Endodermal cell (in vitro differentiated cells): Measurements from ENCODE around the gene DPYSL3. TPM values are rescaled to one million over a fixed set of nuclear protein-coding genes. Genes with fewer than 3 reads are reported as not detected.

Source experiments
- DNase-seq: peaks from one replicate; pipeline ENCODE4 v3.0.0-alpha.2; 2017
- H3K27ac ChIP-seq: 2 replicates; pipeline ENCODE4 v1.5.1; 2013; ENCODE audit warnings: mild to moderate bottlenecking, low read depth, low read length, moderate library complexity
- H3K27me3 ChIP-seq: 2 replicates; pipeline ENCODE4 v1.6.1; 2013; ENCODE audit warnings: mild to moderate bottlenecking, low read length, moderate library complexity; ENCODE audit not compliant: insufficient read depth, control insufficient read depth, poor library complexity, severe bottlenecking
- H3K36me3 ChIP-seq: 2 replicates; pipeline ENCODE4 v1.7.0; 2013; ENCODE audit warnings: mild to moderate bottlenecking, low read length, moderate library complexity; ENCODE audit not compliant: control insufficient read depth, insufficient read depth
- H3K4me1 ChIP-seq: one replicate; pipeline ENCODE4 v1.7.0; 2013; ENCODE audit warnings: low read length; ENCODE audit not compliant: control insufficient read depth, insufficient read depth
- H3K4me3 ChIP-seq: 2 replicates; pipeline ENCODE4 v1.5.1; 2013; ENCODE audit warnings: mild to moderate bottlenecking, low read length, moderate library complexity
- H3K9ac ChIP-seq: 2 replicates; pipeline ENCODE4 v1.6.1; 2013; ENCODE audit warnings: mild to moderate bottlenecking, low read length, moderate library complexity; ENCODE audit not compliant: poor library complexity, severe bottlenecking; ENCODE audit errors: extremely low read depth
- H3K9me3 ChIP-seq: 2 replicates; pipeline ENCODE4 v1.6.1; 2013; ENCODE audit warnings: mild to moderate bottlenecking, low read length, moderate library complexity; ENCODE audit not compliant: control insufficient read depth
- H3K27ac Mint-ChIP-seq: 2 replicates; pipeline ENCODE4 v1.8.0; 2020; ENCODE audit warnings: mixed read lengths
- H3K27me3 Mint-ChIP-seq: 2 replicates; pipeline ENCODE4 v1.8.0; 2021; ENCODE audit warnings: mild to moderate bottlenecking, mixed read lengths; ENCODE audit not compliant: insufficient read depth
- H3K36me3 Mint-ChIP-seq: 2 replicates; pipeline ENCODE4 v1.8.0; 2020; ENCODE audit warnings: low read depth, mixed read lengths
- H3K4me1 Mint-ChIP-seq: 2 replicates; pipeline ENCODE4 v1.8.0; 2020; ENCODE audit warnings: mixed read lengths
- H3K4me3 Mint-ChIP-seq: 2 replicates; pipeline ENCODE4 v1.8.0; 2020; ENCODE audit warnings: mild to moderate bottlenecking, moderate library complexity, mixed read lengths
- H3K9me3 Mint-ChIP-seq: 2 replicates; pipeline ENCODE4 v1.8.0; 2020; ENCODE audit warnings: mild to moderate bottlenecking, mixed read lengths
- WGBS, 2 experiments: methylation state at CpG; one replicate each; pipeline versions ENCODE4 v1.1.5 to v1.1.7; 2013; ENCODE audit warnings: missing lambda C conversion rate in 2 of 2, mixed read lengths in 1 of 2; ENCODE audit not compliant: insufficient coverage in 1 of 2, insufficient read length in 1 of 2; 5-methylcytosine and 5-hydroxymethylcytosine counted together
- total RNA-seq, 2 donors: library from RNA; stranded (reverse); fragmentation: NEBNext Ultra II Directional in 1 of 2; extraction: Animal tissue kit (Norgen Biotek cat#: 25700) in 1 of 2; gene quantifications; 2 replicates in 1 of 2; 3 replicates in 1 of 2; pipeline ENCODE4 v1.2.1, GENCODE V29; 2021
- TF ChIP-seq, protein P1 (sequence below): fragments of 200-600 bp; sonication (generic); conservative IDR thresholded peaks from 2 replicates; pipeline ENCODE4 v1.5.0; 2021; ENCODE audit warnings: antibody characterized with exemption, mild to moderate bottlenecking

DPYSL3 gene
- total RNA-seq, 2 donors from 2014 or later, result 76.3 to 98.6 TPM

DNA sequence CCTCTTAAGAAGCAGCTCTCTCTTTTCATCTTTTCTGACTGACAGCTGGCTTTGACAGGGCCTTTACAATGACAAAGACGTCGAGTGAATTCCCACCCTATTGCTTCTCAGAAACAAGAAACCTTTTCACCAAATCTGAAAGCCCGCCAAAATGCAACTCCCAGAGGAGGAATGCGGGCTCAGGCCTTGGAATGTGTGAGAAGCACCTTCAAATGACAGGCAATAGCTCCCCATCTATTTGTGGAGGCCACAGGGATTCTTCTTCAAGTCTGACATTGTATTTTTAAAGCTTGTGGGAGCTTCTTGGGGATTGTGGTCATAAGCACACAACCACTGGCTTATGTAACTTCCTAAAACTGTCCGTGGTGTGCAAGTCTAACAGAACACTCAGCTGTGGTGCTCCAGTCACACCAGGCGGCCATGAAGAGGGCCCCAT, 72.7 kb downstream of the DPYSL3 start:
- H3K27me3 ChIP-seq, result no peaks in the 10 kb centered on the region
- H3K4me3 ChIP-seq, result no peak overlapping the region
- H3K4me1 Mint-ChIP-seq, result peaks cover 45% of the 10 kb centered on the region
- H3K36me3 Mint-ChIP-seq, result no peaks in the 10 kb centered on the region
- no peak overlapping the region for H3K27ac Mint-ChIP-seq
- H3K4me3 Mint-ChIP-seq, result no peak overlapping the region
- TF ChIP-seq, protein P1, sequence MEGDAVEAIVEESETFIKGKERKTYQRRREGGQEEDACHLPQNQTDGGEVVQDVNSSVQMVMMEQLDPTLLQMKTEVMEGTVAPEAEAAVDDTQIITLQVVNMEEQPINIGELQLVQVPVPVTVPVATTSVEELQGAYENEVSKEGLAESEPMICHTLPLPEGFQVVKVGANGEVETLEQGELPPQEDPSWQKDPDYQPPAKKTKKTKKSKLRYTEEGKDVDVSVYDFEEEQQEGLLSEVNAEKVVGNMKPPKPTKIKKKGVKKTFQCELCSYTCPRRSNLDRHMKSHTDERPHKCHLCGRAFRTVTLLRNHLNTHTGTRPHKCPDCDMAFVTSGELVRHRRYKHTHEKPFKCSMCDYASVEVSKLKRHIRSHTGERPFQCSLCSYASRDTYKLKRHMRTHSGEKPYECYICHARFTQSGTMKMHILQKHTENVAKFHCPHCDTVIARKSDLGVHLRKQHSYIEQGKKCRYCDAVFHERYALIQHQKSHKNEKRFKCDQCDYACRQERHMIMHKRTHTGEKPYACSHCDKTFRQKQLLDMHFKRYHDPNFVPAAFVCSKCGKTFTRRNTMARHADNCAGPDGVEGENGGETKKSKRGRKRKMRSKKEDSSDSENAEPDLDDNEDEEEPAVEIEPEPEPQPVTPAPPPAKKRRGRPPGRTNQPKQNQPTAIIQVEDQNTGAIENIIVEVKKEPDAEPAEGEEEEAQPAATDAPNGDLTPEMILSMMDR, result no peak
- no peak overlapping the region for H3K9ac ChIP-seq
- no peak for DNase-seq
- no peaks in the 10 kb centered on the region for H3K36me3 ChIP-seq
- H3K27ac ChIP-seq, result peak overlapping the region; percentile 2
- no peaks in the 10 kb centered on the region for H3K9me3 ChIP-seq
- no peaks in the 10 kb centered on the region for H3K27me3 Mint-ChIP-seq
- H3K9me3 Mint-ChIP-seq, result no peaks in the 10 kb centered on the region
- 61 to 77% methylated on average over 4 to 6 of the region's 6 CpGs for WGBS, 2 experiments
- H3K4me1 ChIP-seq, result peaks cover 4% of the 10 kb centered on the region

- TF ChIP-seq, protein P1, result no peak
- peaks cover 10% of the 10 kb centered on the region for H3K4me1 ChIP-seq
- H3K9ac ChIP-seq, result no peak overlapping the region
- no peaks in the 10 kb centered on the region for H3K9me3 ChIP-seq
- H3K4me3 Mint-ChIP-seq, result no peak overlapping the region
- no peaks in the 10 kb centered on the region for H3K27me3 ChIP-seq
- H3K27ac Mint-ChIP-seq, result no peak overlapping the region
- no peaks in the 10 kb centered on the region for H3K36me3 Mint-ChIP-seq
- H3K4me3 ChIP-seq, result no peak overlapping the region
- H3K4me1 Mint-ChIP-seq, result peaks cover 47% of the 10 kb centered on the region
- H3K27me3 Mint-ChIP-seq, result no peaks in the 10 kb centered on the region
- no peak overlapping the region for H3K27ac ChIP-seq
- no peak for DNase-seq
- H3K9me3 Mint-ChIP-seq, result no peaks in the 10 kb centered on the region
- 95 to 96% methylated on average over 2 of the region's 3 CpGs for WGBS, 2 experiments
- no peaks in the 10 kb centered on the region for H3K36me3 ChIP-seq
These were observed 73.3 kb downstream of the DPYSL3 start for GRCh38 chr5:147436596-147436995.

DNA sequence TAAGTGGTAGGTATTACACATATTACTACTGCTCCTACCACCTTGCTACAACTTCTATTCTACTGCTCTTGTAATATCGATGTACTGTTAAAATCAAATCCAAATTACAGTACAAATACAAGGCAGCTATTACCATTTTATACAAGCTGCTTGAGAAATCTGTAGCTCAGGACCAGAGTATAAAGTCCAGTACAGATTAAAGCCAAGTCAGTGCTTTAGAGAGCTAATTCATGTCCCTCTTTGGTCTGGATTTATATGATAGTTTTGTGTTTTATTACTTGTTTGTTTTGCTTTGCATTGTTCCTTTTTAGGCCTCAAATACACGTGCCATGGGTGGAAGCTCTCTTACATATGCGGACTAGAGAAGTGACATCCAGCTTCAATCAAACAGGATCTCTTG, 75.8 kb downstream of the DPYSL3 start:
- H3K9me3 Mint-ChIP-seq, result no peaks in the 10 kb centered on the region
- H3K27ac ChIP-seq, result no peak overlapping the region
- peaks cover 8% of the 10 kb centered on the region for H3K4me1 ChIP-seq

More for the DNA sequence above, 75.8 kb downstream of the DPYSL3 start:
- Histone ChIP-seq H3K9ac (no peak overlapping the region), H3K9me3 (no peaks in the 10 kb centered on the region), H3K27me3 (no peaks in the 10 kb centered on the region), H3K36me3 (no peaks in the 10 kb centered on the region), H3K4me3 (no peak overlapping the region)
- 90 to 92% methylated on average over 2 to 3 of the region's 3 CpGs for WGBS, 2 experiments
- Mint-ChIP-seq H3K36me3 (no peaks in the 10 kb centered on the region), H3K27ac (no peak overlapping the region), H3K4me3 (no peak overlapping the region), H3K4me1 (peaks cover 49% of the 10 kb centered on the region), H3K27me3 (no peaks in the 10 kb centered on the region)
- TF ChIP-seq, protein P1, result no peak
- DNase-seq, result no peak
